Activated CD4-positive, CD25-positive, alpha-beta regulatory T cell treated with anti-CD3 and anti-CD28 coated beads, Interleukin-2, amount 50 U/mL, for 16 hours (primary cell): ENCODE results near the gene INPP4A.

Experiments used
- DNase-seq: peaks from one replicate; pipeline ENCODE4 v3.0.0-alpha.2; 2020; ENCODE audit warnings: low read depth, low spot score

Gene INPP4A

DNA sequence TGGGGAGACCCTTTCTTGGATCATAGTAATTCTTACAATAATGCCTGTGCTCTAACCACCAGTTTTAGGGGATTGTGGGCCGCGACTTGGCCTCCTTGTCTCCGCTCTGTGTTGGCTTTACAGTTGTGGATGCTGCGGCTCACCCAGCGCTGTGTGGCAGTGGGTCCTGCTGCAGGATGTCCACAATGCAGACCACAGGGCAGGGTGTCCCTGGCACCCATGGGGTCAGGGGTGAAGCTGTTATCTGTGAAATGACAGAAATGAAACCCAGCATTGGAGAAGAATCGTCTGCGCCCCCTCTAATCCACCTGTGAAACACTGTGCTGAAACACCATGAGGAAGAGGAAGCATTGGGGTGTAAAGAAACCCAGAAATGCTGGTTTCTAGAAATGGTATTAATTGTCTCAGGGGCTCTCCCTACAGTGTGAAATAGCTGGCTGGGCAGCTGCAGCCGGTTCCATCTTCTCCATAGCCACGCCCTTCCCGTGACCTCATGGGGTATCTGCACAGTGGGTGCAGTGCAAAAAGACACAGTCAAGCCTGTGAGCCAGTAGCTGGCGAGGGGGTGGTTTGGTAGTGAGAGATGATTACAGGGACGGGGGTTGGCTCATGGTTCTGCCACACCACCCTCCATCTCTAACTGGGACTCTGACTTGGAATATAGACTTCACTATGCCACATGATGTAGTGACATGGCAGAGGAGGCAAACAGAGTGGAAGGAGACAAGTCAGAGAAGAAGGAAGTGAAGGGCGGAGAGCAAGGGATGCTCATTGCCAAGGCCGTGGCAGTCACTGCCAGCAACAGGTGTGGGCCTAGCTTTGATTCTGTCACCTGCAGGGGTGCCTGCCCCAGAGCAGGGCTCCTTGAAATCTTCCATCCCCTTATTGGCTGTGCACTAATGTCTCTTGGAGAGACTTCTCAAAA, 16.2 kb downstream of the INPP4A start:
- peak; percentile 48 for DNase-seq

DNA sequence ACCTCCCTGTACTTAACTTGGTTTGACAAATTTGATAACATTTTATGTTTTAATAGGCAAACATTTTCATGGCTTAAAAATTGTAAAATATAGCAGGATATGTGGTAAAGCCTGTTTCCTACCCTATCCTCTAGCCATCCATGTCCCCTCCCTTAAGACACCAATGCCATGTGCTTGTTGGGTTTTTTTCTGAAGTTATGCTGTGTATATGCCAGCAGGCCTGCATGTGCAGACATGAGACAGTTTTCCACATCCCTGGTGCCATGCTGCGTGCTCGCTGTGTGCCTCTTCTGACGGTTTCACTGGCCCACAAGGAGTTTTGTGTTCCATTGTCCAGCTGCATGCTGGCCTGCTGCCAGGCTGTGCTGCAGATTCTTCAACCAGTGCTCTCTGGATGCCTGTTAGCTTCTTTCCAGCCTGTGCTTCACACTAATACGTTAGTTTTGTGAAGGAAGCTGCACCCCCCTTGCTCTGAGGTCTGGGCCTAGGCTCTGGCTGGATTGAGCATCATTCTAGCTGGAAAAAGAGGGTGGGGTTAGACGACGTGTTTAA, 16.9 kb downstream of the INPP4A start:
- no peak for DNase-seq

DNA sequence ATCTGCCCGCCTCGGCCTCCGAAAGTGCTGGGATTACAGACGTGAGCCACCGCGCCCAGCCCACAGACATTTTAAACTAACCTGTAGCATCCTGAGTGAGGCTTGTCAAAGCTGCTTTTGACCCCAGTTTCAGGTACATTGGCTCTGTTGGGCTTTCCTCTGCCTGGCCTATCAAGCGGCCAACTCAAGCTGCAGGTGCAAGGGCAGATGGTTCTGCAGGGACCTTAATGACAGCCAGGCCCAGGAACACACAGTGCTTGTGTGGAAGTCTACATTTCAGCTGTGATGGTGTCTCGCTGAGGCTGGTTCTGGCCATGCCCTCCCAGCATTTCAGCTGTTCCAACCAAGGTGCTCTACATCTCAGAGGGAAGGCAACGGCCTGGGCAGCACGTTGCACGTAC, 18.4 kb downstream of the INPP4A start:
- DNase-seq, result no peak

DNA sequence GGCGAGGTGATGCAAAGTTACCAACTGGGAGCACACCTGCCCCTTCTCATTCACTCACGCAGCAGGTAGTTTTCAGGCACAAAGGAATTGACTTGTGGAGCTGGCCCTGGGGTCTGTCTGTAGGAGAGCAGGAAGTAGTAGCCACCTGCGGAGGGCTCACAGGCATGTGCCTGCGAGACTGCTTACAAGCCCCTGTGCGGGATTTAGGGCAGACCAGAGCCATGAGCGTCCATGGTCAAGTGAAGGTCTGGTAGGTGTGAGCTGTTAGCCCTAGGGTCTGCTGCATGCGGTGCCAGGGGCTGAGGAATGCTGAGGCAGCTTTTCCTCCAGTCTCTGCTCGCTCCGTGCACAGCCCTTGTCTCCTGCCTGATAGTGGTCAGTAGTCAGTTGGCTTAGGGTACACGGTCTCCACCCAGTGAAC, 18.9 kb downstream of the INPP4A start:
- DNase-seq, result no peak

DNA sequence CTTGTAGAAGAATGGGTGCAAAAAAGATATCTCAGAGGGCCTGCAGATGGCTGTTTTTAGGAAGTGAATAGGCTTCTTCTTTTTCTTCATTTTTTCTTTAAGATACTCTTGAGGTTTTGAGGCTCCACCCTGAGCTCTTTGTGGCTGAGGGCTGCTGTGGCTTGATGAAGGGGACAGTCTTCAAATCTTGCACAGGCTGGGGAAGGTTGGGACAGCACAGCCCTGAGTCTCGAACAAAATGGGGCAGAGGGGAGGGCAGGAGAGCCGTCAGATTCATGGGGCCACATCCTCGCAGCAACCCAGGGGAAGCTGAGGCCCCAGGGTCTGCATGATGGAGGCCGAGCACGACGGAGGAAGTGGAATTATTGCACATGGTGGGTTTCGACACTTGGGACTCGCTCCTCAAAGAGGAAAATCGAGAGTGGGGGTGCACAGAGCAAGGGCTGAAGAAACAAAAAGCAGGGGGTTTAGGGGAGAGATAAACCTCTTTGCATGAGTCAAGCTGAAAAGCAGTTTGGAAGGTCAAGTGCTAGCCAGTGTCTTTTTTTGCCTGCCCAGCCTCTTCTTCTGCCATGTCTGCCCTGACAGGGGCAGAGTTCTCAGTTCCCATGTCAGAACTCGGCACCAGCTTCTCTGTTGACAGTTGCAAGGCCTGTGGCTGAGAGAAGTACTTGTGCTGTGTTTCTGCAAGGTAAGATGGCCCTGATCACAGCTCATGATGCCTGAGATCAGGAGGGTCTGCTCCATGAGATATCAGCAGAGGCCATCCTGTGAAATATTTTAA, 19.5 kb downstream of the INPP4A start:
- no peak for DNase-seq

DNA sequence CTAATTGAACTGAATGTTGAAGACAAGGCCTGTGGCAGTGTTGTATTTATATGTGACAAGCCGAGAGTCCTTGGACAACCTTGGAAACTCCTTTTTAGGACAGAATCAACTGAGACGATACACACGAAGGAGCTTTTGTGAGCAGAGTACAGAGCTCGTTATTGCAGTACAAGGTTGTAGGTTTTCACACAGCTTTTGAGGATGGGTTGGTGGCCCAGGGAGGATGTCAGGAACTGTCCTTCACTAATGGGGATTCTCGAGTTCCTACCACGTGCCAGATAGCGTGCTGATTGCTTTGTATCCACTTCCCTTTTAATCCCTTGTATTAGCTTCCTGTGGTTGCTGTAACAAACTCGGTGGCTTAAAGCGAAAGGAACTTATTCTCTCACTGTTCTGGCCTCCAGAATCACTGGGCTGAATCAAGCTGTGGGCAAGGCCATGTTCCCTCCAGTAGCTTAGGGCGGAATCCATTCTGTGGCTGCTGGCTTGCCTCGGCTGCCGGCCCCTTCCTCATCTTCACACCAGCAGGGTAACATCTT, 20.2 kb downstream of the INPP4A start:
- DNase-seq, result no peak

DNA sequence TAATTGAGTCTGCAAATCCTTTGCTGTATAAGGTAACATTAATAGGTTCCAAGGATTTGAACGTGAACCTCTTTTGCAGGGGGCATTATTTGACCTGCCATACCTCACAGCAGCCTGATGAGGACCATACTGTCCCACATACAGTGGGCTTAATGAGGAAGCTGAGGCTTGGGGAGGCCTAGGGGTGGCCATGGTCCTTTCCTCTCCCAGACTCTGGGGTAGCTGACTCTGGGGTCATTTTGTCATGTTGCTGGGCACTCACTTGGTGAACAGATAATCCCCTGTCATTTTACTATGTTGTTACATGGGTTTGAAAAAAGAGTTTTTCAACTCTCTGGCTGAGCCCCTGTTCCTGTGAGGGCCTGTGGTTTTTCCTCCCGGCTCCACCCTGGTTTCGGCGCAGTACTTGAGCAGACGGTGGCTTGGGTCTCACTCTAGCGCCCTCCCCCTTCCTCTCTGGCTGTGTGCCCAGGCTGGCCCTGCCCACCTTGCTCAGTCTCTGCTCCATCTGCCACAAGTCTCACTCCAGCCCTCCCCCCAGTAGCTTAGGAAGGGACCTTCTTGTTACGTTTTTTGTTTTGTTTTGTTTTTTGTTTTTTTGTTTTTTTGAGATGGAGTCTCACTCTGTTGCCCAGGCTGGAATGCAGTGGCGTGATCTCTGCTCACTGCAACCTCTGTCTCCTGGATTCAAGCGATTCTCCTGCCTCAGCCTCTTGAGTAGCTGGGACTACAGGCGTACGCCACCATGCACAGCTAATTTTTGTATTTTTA, 21.0 kb downstream of the INPP4A start:
- DNase-seq, result no peak

DNA sequence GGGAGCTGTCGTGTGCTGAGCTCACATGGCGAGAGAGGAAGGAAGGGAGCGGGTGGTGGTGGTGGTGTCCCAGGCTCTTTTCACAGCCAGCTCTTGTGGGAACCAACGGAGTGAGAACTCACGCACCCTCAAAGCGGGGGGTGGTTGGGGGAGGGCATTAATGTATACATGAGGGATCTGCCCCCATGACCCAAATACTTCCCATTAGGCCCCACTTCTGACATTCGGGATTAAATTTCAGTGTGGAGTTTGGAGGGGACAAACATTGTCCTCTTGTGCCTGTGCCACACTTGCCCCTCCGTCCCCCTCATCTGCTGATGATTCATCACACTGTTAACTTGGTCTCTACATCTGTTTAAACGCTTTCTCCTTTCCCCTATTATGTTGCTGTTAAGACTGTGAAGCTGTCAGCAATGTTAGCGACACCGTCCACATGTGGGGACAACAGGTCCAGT, 22.5 kb downstream of the INPP4A start:
- DNase-seq, result no peak

DNA sequence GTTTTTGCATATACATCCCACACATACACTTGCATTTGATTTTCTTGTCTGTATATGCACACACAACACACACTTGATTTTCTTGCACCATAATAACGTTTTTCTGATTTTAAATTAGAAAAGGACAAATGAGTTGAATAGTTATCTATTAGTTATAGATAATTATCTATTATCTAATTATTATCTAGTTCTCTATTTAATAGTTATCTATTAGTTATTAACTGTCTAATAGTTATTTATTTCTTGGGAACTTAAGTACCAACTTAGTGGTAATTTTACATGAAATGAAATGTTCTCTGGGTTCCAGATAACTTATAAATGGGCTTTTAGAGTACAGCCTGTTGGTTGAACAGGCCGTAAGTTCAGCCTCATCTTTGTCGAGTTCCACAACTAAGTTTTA, 23.0 kb downstream of the INPP4A start:
- no peak for DNase-seq

DNA sequence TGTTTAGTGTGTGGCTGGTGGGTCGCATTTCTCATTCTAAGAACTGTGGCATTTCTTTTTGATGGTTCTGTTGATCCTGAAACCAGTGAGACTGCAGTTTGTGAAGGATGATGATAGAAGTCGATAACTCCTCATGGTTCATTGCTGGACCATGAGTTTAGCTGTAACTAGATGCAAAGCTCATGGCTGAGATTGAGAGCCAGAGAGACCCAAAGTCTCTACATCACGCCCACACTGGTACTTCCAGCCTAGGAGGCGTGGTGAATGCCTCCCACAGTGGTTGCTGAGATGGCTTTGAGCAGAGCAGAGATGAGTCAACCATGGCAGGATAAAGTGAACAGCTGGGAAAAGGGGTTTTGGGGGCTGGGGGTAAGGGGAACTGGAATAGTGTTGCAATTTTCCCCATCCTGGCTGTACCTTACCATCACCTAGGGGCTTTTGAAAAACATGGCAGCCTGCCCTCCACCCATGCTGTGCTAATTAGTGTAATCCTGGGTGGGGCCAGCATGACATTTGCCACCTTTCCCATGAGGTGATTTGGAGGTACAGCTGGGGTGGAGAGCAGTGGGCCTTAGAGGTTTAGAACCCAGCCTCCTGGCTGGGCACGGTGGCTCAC, 24.1 kb downstream of the INPP4A start:
- DNase-seq, result no peak

DNA sequence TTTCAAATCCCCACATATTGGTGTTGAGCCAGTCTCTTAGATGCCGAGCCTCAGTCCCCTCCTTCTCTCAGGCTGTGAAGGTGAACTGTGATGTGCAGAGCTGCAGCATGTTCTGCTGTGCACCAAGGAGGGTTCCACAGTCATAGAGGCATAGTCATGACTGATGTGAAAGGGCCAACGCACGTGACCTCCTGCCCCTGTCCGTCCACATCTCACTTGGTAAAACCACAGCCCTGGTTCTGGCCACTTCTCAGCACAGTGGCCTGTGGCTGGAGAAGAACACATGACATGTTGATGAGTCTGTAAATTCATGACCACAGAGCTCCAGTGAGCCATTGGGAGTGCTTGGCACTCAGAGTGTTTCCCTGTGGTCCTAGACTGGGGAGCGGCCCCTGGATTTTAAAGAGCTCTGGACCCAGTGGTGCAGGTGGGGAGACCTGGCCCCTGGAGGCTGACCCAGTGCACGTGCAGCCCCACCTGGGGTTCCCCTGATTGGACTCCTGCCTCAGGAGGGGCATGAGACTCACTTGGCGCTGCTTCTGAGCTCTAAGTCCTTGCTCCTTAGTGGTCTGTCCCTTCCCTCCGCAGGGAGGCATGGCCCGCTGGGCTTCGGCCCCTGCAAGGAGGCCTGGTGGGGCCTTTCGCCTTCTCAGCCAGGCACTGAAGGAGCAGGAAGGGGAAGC, 25.3 kb downstream of the INPP4A start:
- no peak for DNase-seq

DNA sequence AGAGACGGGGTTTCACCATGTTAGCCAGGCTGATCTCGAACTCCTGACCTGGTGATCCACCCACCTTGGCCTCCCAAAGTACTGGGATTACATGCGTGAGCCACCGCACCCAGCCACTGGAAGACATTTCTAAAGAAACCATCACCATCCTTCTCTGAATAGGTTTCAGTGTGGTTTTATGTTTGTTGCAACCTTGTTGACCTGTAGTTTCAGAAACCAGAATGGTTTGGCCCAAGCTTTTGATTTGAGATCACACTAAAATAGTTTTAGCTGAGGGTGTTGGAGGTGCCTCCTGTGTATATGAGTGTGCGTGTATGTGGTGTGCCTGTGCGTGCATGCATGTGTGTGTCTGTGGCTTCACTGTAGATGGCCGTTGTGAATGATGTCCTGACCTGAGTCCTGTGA, 26.2 kb downstream of the INPP4A start:
- DNase-seq, result no peak

DNA sequence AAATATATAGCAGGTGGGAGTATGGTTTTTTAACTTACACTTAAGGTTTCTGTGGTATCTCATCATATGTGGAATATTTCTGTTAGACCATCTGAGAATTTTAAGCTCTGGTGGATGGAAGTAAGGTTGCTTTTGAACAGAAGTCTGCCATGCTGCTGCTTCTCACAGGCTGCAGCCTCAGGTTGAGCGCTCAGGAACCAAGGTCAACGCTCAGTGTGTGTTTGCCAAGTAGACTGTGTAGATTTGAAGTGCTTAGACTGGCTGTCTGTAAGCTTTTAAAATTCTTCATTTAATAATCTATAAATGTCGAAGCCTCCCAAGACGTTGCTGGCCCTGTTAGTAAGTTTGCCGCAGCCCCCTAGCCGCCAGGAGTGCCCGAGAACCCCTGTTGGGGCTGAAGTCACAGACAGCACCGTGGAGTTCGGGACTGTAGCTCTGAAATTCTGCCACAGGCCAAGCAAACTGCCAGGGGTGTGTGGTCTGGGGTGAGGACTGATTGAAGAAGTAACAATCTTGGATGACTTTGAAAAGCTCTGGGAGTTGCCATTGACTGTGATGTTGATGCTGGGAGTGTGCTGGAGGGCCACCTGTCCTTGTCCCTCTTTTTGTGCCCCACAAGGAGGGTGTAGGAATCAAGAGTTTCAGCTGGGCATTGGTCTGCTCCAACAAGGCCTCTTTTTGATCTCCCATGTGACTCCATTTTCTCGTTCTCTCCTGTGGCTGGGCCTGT, 26.9 kb downstream of the INPP4A start:
- DNase-seq, result no peak

DNA sequence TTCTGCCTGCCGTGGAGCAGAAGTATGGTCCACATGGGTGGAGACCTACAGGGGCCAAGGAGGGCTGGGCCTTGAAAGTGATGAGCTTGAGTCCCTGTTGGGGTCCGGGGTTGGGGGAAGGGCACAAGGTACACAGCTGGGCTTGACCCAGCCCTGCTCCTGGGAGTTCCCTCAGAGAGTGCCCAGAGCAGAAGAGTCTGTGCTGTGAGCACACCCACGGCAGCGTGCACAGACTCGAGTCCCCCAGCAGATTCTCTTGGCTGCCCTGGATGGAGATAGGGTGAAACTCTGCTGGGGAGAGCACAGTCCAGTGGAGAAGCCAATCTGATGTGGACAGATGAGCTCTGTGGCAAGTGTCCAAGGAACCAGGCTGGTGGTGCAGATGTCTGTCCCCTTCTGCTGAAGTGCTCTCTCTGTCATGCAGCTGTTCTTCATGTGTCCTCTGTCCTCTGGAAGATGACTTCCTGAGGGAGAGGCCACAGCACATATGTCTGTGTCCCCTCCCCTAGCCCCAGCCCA, 27.5 kb downstream of the INPP4A start:
- no peak for DNase-seq

DNA sequence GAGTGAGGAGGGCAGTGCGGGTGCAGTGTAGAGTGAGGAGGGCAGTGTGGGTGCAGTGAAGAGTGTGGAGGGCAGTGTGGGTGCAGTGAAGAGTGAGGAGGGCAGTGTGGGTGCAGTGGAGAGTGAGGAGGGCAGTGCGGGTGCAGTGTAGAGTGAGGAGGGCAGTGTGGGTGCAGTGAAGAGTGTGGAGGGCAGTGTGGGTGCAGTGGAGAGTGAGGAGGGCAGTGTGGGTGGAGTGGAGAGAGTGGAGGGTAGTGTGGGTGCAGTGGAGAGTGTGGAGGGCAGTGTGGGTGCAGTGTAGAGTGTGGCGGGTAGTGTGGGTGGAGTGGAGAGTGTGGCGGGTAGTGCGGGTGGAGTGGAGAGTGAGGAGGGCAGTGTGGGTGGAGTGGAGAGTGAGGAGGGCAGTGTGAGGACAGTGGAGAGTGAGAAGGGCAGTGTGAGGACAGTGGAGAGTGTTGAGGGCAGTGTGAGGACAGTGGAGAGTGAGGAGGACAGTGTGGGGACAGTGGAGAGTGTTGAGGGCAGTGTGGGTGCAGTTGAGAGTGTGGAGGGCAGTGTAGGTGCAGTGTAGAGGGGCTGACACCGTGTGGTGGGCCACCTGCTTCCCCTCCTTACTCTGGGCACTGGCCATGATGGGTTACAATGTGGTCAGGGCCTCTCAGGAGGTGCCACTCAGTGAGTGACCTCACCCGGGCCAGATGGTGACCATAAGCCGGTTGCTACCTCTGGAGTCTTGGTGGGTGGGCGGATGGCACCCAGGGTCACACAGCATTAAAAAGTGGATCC, 28.5 kb downstream of the INPP4A start:
- no peak for DNase-seq

DNA sequence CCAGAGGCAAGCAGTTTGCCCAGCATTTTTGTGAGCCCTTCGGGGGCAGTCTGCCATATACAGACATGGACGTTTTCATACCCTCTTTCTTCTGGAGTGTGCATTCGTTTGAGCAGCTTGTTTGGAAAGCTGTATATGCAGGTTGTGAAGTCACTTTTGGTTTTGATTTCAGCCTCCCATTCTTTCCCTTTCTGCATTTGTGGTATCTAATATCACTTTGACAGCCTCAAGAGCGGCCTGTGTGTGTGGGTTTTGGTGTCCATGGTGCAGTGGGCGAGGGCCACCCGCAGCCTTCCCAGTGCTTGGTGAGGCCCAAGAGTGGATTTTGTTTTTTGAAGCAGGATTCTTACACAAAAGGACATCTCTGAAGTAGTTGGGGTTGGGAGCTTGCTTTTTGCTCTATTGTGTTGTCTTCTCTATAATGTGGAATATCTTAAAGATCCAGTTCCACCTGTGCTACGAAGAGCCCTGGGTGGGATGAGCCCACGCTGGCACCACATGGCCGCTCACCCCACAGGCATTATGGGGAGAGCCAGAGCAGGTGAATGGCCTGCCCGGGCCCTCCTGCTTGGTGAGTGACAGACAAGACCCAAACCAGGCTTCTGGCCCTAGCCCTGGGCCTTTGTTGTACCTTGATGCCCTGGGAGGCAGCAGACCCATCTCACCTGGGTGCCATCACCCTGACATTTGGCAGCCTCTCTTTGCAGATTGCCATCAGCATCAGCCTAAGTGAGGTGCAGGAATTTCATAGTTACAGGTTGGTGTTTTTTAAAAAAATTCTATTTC, 29.5 kb downstream of the INPP4A start:
- no peak for DNase-seq

DNA sequence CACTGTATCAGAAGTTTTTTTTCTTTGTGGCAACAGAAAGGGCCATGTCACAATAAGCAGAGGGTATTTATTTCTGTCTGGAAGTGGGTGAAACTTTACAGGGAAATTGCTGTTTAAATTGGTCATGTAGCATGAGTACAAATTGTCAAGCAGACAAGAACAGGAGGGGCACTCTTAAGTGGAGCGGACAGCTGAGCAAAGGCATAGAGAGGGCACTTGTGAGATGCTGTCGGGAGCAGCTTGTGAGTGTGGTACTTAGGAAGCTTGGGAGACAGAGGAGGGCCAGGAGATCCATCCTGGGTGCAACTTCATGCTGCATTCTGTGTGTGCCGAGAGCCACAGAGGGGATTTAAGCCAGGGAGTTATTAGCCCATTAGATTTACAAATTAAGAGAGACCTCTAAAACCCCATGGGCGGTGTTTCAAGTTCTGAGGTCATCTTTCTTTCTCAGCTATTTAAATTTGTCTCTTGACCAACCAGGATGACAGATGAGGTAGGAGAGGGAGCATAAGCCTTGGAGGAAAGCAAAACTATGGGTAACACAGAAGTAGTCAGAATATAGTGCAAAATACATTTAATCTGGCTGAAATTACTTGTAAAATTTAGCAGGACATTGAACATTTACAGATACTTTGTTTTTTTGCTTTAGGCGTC, 30.4 kb downstream of the INPP4A start:
- no peak for DNase-seq
